Stimulated activated naive B cell treated with anti-CD40 and anti-IgM and Interleukin-4, amounts not matched to agents 10 μg/mL and 1 μg/mL and 100 μg/mL, for 72 hours (primary cell): ENCODE data around the gene TRIM17.
A peak's percentile ranks its signal among the peaks of the same experiment; 100 is the strongest.

Source experiments
- ATAC-seq, 2 donors: fragments of 150-1000 bp; cut with Tn5 transposase; replicated peaks; 2 replicates each; pipeline ENCODE4 v1.10.0; 2021; ENCODE audit warnings: moderate library complexity in 1 of 2
- DNase-seq: peaks from one replicate; pipeline ENCODE4 v3.0.0; 2021
- H3K27ac Mint-ChIP-seq: one replicate; pipeline ENCODE4 v1.8.0; 2022; ENCODE audit warnings: mild to moderate bottlenecking, mixed read lengths
- H3K27me3 Mint-ChIP-seq, 2 donors: one replicate each; pipeline ENCODE4 v1.8.0; 2022; ENCODE audit warnings: mixed read lengths in 2 of 2
- H3K36me3 Mint-ChIP-seq, 2 donors: one replicate each; pipeline ENCODE4 v1.8.0; 2022; ENCODE audit warnings: mixed read lengths in 2 of 2, mild to moderate bottlenecking in 1 of 2
- H3K4me1 Mint-ChIP-seq, 2 donors: one replicate each; pipeline ENCODE4 v1.8.0; 2022; ENCODE audit warnings: mixed read lengths in 2 of 2, mild to moderate bottlenecking in 1 of 2
- H3K4me3 Mint-ChIP-seq, 2 donors: one replicate each; pipeline ENCODE4 v1.8.0; 2022; ENCODE audit warnings: mild to moderate bottlenecking in 2 of 2, mixed read lengths in 2 of 2, moderate library complexity in 1 of 2
- H3K9me3 Mint-ChIP-seq, 2 donors: one replicate each; pipeline ENCODE4 v1.8.0; 2022; ENCODE audit warnings: mixed read lengths in 2 of 2, mild to moderate bottlenecking in 1 of 2

TRIM17 gene

GRCh38 chr1:228396770-228397662, 19.6 kb downstream of the TRIM17 start:
- H3K4me1 Mint-ChIP-seq = peaks cover 8 to 26% of the 10 kb centered on the region in 2 donors
- DNase-seq (no peak), ATAC-seq (no peak)
- H3K9me3 Mint-ChIP-seq = no peaks in the 10 kb centered on the region
- no peaks in the 10 kb centered on the region for H3K27me3 Mint-ChIP-seq
- H3K36me3 Mint-ChIP-seq = peaks cover 51 to 61% of the 10 kb centered on the region in 2 donors
- no peak overlapping the region for H3K4me3 Mint-ChIP-seq
- H3K27ac Mint-ChIP-seq = peak overlapping the region; percentile 16

- no peaks in the 10 kb centered on the region for H3K9me3 Mint-ChIP-seq
- H3K4me1 Mint-ChIP-seq = peaks cover 0 to 5% of the 10 kb centered on the region in 2 donors
- H3K36me3 Mint-ChIP-seq = peaks cover 35 to 50% of the 10 kb centered on the region in 2 donors
- no peak for ATAC-seq
- H3K4me3 Mint-ChIP-seq = no peak overlapping the region
- H3K27me3 Mint-ChIP-seq = no peaks in the 10 kb centered on the region
- H3K27ac Mint-ChIP-seq = no peak overlapping the region
- no peak for DNase-seq
Measured at GRCh38 chr1:228394571-228395394, 21.9 kb downstream of the TRIM17 start.

DNA sequence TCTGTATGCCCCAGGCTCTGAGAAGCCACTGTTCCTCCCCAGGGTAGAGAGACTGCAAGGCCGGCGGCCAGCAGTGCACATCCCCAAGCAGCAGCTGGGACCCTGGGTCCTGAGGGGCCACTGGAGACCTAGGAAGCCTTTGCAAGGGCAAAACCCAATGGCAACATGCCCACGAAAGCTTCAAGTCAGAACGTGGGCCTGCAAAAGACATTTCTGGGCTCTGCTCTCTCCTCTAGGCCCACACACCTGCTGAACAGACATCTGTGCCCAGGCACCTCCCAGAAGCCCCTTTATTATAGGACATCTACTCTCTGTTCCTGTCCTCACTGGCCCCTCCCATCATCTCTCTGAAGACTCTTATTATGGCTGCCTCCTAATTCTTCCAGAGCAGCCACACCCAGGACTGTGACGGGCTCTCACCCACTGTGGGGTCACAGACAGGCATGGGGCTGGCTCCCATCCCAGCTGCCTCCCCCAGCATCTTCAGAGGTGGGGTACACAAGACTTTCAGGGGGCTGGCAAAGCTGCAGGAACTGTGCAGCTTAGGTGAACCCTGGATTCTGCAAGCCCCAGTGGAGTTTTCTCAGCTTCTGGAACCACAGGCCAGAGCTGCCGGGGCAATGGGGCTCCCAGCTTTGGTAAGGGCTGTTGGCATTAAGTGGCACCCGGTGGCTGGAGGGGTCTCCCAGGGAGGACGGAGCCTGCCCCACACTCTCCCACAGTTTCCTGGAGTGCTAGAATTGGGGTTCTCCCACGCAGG, 22.7 kb downstream of the TRIM17 start:
- no peak for ATAC-seq
- H3K9me3 Mint-ChIP-seq = no peaks in the 10 kb centered on the region
- no peak overlapping the region for H3K27ac Mint-ChIP-seq
- no peak overlapping the region for H3K4me3 Mint-ChIP-seq
- no peak for DNase-seq
- H3K36me3 Mint-ChIP-seq = peaks cover 32 to 45% of the 10 kb centered on the region in 2 donors
- no peaks in the 10 kb centered on the region for H3K27me3 Mint-ChIP-seq
- peaks cover 0 to 5% of the 10 kb centered on the region in 2 donors for H3K4me1 Mint-ChIP-seq

GRCh38 chr1:228393268-228393701, 23.4 kb downstream of the TRIM17 start:
- no peak overlapping the region for H3K4me3 Mint-ChIP-seq
- H3K4me1 Mint-ChIP-seq = peaks cover 0 to 5% of the 10 kb centered on the region in 2 donors
- DNase-seq (no peak), ATAC-seq (no peak)
- no peaks in the 10 kb centered on the region for H3K27me3 Mint-ChIP-seq
- H3K36me3 Mint-ChIP-seq = peaks cover 28 to 45% of the 10 kb centered on the region in 2 donors
- no peak overlapping the region for H3K27ac Mint-ChIP-seq
- H3K9me3 Mint-ChIP-seq = no peaks in the 10 kb centered on the region

- peaks cover 25 to 36% of the 10 kb centered on the region in 2 donors for H3K36me3 Mint-ChIP-seq
- H3K4me1 Mint-ChIP-seq = peaks cover 0 to 5% of the 10 kb centered on the region in 2 donors
- no peak overlapping the region for H3K27ac Mint-ChIP-seq
- H3K4me3 Mint-ChIP-seq = no peak overlapping the region
- ATAC-seq = no peak
- H3K27me3 Mint-ChIP-seq = no peaks in the 10 kb centered on the region
- DNase-seq = no peak
- H3K9me3 Mint-ChIP-seq = no peaks in the 10 kb centered on the region
Measured at GRCh38 chr1:228392111-228392936, 24.3 kb downstream of the TRIM17 start.

- peak overlapping the region; percentile 43 for H3K27ac Mint-ChIP-seq
- H3K9me3 Mint-ChIP-seq = no peaks in the 10 kb centered on the region
- H3K4me1 Mint-ChIP-seq = peaks cover 0 to 5% of the 10 kb centered on the region in 2 donors
- ATAC-seq = no peak
- no peak overlapping the region for H3K4me3 Mint-ChIP-seq
- H3K27me3 Mint-ChIP-seq = no peaks in the 10 kb centered on the region
- peaks cover 25 to 34% of the 10 kb centered on the region in 2 donors for H3K36me3 Mint-ChIP-seq
- no peak for DNase-seq
Measured at GRCh38 chr1:228391411-228392020, 25.1 kb downstream of the TRIM17 start.

DNA sequence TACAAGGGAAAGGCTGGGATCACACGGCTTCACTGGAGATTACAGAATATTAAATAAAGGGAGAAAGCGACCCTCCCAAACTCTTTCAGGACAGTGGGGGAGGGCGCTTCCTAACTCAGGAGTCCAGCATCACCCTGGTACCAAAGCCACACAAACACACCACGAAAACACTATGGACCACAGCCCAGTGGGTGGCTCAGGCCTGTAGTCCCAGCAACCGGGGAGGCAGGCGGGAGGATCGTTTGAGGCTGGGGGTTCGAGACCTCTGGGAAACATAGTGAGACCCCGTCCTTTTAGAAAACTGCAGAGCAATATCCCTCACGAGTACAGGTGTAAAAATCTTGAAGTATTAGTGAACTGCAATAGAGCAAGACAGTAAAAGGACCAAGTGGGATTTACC, 26.0 kb downstream of the TRIM17 start:
- Mint-ChIP-seq H3K9me3 (no peaks in the 10 kb centered on the region), H3K4me1 (peaks cover 0 to 5% of the 10 kb centered on the region in 2 donors), H3K27me3 (no peaks in the 10 kb centered on the region), H3K27ac (no peak overlapping the region), H3K4me3 (no peak overlapping the region), H3K36me3 (peaks cover 16 to 25% of the 10 kb centered on the region in 2 donors)
- ATAC-seq (no peak), DNase-seq (no peak)

- peaks cover 6 to 11% of the 10 kb centered on the region in 2 donors for H3K36me3 Mint-ChIP-seq
- peaks cover 5 to 9% of the 10 kb centered on the region in 2 donors for H3K27me3 Mint-ChIP-seq
- H3K4me1 Mint-ChIP-seq = peaks cover 0 to 2% of the 10 kb centered on the region in 2 donors
- no peak overlapping the region for H3K4me3 Mint-ChIP-seq
- DNase-seq (no peak), ATAC-seq (no peak)
- H3K9me3 Mint-ChIP-seq = no peaks in the 10 kb centered on the region
- H3K27ac Mint-ChIP-seq = no peak overlapping the region
Measured at GRCh38 chr1:228387321-228387720, 29.3 kb downstream of the TRIM17 start.

DNA sequence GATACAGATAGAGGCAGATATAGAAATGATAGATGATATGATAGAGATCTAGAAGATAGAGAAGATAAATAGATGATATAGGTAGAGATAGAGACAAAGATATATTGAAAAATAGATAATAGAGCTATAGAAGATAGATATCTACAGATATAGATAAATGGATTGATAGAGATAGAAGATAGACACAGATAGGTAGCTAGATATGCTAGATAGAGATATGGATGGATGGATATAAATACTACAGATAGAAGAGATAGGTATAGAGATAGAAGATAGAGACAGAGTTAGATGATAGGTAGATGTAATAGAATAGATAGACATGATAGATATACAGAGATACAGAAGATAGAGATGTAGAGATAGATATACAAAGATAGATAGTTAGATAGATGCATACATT, 31.4 kb downstream of the TRIM17 start:
- Mint-ChIP-seq H3K36me3 (peaks cover 0 to 3% of the 10 kb centered on the region in 2 donors), H3K27ac (no peak overlapping the region), H3K4me3 (no peak overlapping the region), H3K4me1 (no peaks in the 10 kb centered on the region), H3K9me3 (no peaks in the 10 kb centered on the region), H3K27me3 (peaks cover 7 to 15% of the 10 kb centered on the region in 2 donors)
- DNase-seq (no peak), ATAC-seq (no peak)

GRCh38 chr1:228383773-228384172, 32.9 kb downstream of the TRIM17 start:
- H3K9me3 Mint-ChIP-seq = no peaks in the 10 kb centered on the region
- peaks cover 4 to 5% of the 10 kb centered on the region in 2 donors for H3K4me1 Mint-ChIP-seq
- H3K27me3 Mint-ChIP-seq = peaks cover 21 to 29% of the 10 kb centered on the region in 2 donors
- DNase-seq (no peak), ATAC-seq (no peak)
- H3K4me3 Mint-ChIP-seq = no peak overlapping the region
- peaks cover 0 to 3% of the 10 kb centered on the region in 2 donors for H3K36me3 Mint-ChIP-seq
- no peak overlapping the region for H3K27ac Mint-ChIP-seq

DNA sequence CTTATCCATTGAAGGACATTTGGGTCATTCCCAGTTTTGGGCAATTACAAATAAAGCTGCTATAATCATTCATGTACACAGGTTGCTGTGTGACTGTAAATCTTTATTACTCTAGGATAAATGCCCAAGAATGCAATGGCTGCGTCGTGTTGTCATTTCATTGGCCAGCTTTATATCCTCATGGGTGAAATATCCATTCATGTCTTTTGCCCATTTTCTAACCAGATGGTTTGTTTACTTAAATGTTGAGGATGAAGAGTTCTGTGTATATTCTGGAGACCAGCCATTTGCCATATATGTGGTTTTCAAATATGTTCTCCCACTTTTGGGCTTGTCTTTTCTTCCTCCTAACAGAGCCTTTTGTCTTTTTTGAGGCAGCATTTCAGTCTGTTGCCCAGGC, 35.3 kb downstream of the TRIM17 start:
- ATAC-seq (no peak), DNase-seq (no peak)
- no peaks in the 10 kb centered on the region for H3K9me3 Mint-ChIP-seq
- no peak overlapping the region for H3K4me3 Mint-ChIP-seq
- peaks cover 0 to 3% of the 10 kb centered on the region in 2 donors for H3K36me3 Mint-ChIP-seq
- no peak overlapping the region for H3K27ac Mint-ChIP-seq
- peaks cover 8 to 10% of the 10 kb centered on the region in 2 donors for H3K4me1 Mint-ChIP-seq
- H3K27me3 Mint-ChIP-seq = peaks cover 32 to 45% of the 10 kb centered on the region in 2 donors

DNA sequence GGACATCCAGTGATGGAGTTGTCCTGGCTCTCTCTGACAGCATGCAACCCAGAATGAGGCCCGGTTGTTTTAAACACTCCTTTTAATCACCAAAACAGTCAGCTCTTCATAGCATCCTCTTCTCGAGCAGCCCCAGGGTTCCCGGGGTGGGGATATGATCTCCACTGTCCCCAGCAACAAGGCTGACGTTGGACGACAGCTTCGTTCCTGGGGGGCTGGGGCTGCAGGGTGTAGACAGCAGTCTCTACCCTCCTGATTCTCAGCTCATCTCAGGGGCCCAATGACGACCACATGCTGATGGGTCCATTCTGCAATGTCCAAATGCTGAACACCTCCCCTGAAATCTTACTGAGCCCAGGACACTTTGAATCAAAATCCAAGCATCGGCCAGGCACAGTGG, 37.0 kb downstream of the TRIM17 start:
- H3K36me3 Mint-ChIP-seq = peaks cover 0 to 3% of the 10 kb centered on the region in 2 donors
- no peak overlapping the region for H3K4me3 Mint-ChIP-seq
- ATAC-seq (no peak), DNase-seq (no peak)
- H3K27me3 Mint-ChIP-seq = peaks cover 37 to 51% of the 10 kb centered on the region in 2 donors
- H3K9me3 Mint-ChIP-seq = no peaks in the 10 kb centered on the region
- H3K27ac Mint-ChIP-seq = no peak overlapping the region
- peaks cover 8 to 10% of the 10 kb centered on the region in 2 donors for H3K4me1 Mint-ChIP-seq
